GM12874 (cell line): Measurements from ENCODE around the gene SPECC1L.

Experiments
- CTCF ChIP-seq: IDR thresholded peaks from 2 replicates; pipeline ENCODE4 v1.5.1; 2011; ENCODE audit warnings: low read depth, mild to moderate bottlenecking, control low read depth, low read length, moderate library complexity; ENCODE audit not compliant: insufficient read depth

SPECC1L gene

GRCh38 chr22:24416611-24417010 lies 146.0 kb downstream of the SPECC1L start:
- TF ChIP-seq CTCF, result no peak

GRCh38 chr22:24417200-24417599 lies 146.6 kb downstream of the SPECC1L start:
- no peak for TF ChIP-seq CTCF

DNA sequence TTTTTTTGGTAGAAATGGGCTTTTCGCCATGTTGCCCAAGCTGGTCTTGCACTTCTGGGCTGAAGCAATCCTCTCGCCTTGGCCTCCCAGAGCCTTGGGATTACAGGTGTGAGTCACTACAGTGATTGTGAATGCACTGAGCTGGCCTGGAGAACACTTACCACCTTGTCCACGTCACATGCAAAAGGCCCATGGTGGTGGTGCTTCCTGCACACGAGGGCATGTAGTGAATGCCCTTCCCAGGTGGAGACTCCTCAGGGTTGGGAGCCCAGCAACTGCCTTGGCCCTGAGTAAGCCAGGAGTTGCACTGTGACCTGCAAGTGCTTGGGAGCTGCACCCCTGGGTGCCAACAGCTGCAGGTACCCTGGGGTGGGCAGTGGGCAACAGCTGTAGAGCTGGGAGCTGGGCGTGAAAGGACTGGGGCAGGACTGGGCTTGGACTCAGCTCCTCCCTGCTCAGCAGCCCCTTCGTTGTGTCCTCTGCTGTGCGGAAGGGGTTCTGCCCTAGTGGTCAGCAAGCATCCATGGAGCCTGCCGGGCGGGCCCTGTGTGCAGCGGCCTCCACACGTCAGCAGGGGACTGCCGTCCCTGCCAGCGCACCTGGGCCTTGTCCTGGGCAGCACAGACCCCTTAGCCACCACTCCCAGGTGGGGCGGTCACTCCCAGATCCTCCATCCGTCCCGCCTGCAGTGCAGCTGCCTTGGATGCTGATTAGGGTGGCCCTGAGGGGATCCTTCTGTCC lies 147.4 kb downstream of the SPECC1L start:
- TF ChIP-seq CTCF, result no peak

- TF ChIP-seq CTCF, result no peak
These were observed 148.3 kb downstream of the SPECC1L start for GRCh38 chr22:24418786-24419474.

GRCh38 chr22:24419475-24419850 lies 148.8 kb downstream of the SPECC1L start:
- TF ChIP-seq CTCF, result no peak

GRCh38 chr22:24420072-24420976 lies 149.7 kb downstream of the SPECC1L start:
- no peak for TF ChIP-seq CTCF

- TF ChIP-seq CTCF, result no peak
These were observed 150.3 kb downstream of the SPECC1L start for GRCh38 chr22:24420977-24421343.
